NOMO-1 treated with DMSO at 0.1 percent for 48 hours (cell line): Measurements from ENCODE around the gene PCDH9.
A peak's percentile ranks its signal among the peaks of the same experiment; 100 is the strongest.

Source experiments
- DNase-seq: peaks from one replicate; lab custom pipeline; 2025; ENCODE audit not compliant: unreplicated experiment; lab: John Stamatoyannopoulos, UW

PCDH9 gene

GRCh38 chr13:66553391-66553790 is 676.7 kb downstream of the PCDH9 start:
- no peak for DNase-seq

GRCh38 chr13:66551128-66551527 is 679.0 kb downstream of the PCDH9 start:
- no peak for DNase-seq

- DNase-seq: no peak
These were observed 682.5 kb downstream of the PCDH9 start for GRCh38 chr13:66547685-66548084.

GRCh38 chr13:66546534-66547379 is 683.4 kb downstream of the PCDH9 start:
- DNase-seq: no peak

- DNase-seq: no peak
These were observed 686.4 kb downstream of the PCDH9 start for GRCh38 chr13:66543780-66544179.

GRCh38 chr13:66537417-66537816 is 692.7 kb downstream of the PCDH9 start:
- no peak for DNase-seq

- no peak for DNase-seq
These were observed 693.4 kb downstream of the PCDH9 start for GRCh38 chr13:66536746-66537145.

GRCh38 chr13:66534561-66534960 is 695.6 kb downstream of the PCDH9 start:
- no peak for DNase-seq

GRCh38 chr13:66532845-66533244 is 697.3 kb downstream of the PCDH9 start:
- DNase-seq: peak; percentile 7

GRCh38 chr13:66532146-66532545 is 698.0 kb downstream of the PCDH9 start:
- DNase-seq: peak; percentile 18

- DNase-seq: no peak
These were observed 699.5 kb downstream of the PCDH9 start for GRCh38 chr13:66530686-66531085.

- no peak for DNase-seq
These were observed 700.0 kb downstream of the PCDH9 start for GRCh38 chr13:66530158-66530557.

GRCh38 chr13:66528944-66529576 is 701.1 kb downstream of the PCDH9 start:
- peak; percentile 28 for DNase-seq

- DNase-seq: peak; percentile 57
These were observed 702.0 kb downstream of the PCDH9 start for GRCh38 chr13:66528180-66528579.

- DNase-seq: no peak
These were observed 709.4 kb downstream of the PCDH9 start for GRCh38 chr13:66520511-66521355.

- DNase-seq: no peak
These were observed 710.9 kb downstream of the PCDH9 start for GRCh38 chr13:66519259-66519658.

- no peak for DNase-seq
These were observed 712.1 kb downstream of the PCDH9 start for GRCh38 chr13:66518068-66518467.

- DNase-seq: no peak
These were observed 716.4 kb downstream of the PCDH9 start for GRCh38 chr13:66513728-66514127.

- DNase-seq: no peak
These were observed 721.0 kb downstream of the PCDH9 start for GRCh38 chr13:66509175-66509574.

- DNase-seq: no peak
These were observed 721.8 kb downstream of the PCDH9 start for GRCh38 chr13:66508153-66508909.

GRCh38 chr13:66506979-66507378 is 723.2 kb downstream of the PCDH9 start:
- DNase-seq: no peak
